NT2/D1 (cell line): ENCODE data around the gene ZNF844.

ENCODE experiments used
- YY1 ChIP-seq: IDR thresholded peaks from 2 replicates; pipeline ENCODE4 v1.6.1; 2011; ENCODE audit not compliant: insufficient read length, insufficient read depth
- ZNF274 ChIP-seq: IDR thresholded peaks from 2 replicates; pipeline ENCODE4 v1.6.1; 2011; ENCODE audit warnings: mild to moderate bottlenecking, low read depth, low read length

DNA sequence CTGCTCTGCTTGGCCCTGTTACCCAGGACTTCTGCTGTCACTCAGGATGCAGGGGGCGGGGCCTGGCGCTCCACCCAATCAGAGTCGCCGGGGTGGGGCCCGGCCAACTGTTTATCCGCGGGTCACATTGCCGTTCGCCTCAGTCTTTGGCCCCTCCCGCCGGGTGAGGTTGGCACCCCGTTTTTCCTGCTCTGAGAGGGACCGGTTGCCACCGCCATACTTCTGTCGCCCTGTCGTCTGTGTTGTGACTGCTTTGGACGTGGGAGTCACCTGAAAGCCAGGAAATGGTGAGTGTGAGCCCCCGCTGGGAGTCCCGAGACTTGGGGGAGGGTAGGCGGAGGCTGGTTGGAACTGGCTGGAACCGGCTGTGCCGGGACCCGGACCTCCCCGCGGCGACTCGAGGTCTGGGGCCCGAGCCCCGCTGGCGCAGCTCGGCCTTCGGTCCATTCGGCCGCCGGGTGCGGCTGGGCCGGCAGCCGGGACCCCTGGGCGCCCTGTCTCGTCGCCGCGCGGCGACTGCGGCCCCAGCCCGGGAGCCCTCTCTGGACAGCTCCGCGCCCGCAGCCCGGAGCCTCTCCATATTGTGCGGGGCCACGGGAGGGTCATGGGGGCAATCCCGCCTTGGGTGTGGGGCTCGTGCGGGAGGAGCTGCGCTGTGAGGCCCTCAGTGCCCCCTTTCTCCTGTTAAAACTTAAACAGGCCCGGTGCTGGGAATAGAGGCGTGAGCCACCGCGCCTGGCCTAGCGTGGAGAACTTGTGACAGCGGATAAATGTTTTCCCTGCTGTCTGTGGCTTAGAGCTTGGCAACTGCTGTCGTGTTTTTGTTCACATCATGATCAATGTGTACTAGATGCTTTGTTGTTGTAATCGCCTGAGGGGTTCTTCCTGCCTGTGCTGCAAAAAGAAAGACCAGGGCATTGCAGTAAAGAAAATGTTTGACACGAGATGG, at the start of gene ZNF844:
- TF ChIP-seq YY1 (no peak), ZNF274 (no peak)
